NCI-H510A treated with DMSO at 0.1 percent for 48 hours (cell line): ENCODE results near the gene TTC23L.
A peak's percentile ranks its signal among the peaks of the same experiment; 100 is the strongest.
"Not testable (repeated sequence)": the region's sequence is repeated elsewhere in the genome, so short reads cannot be mapped to it uniquely, and the experiment has no call there.

Experiments used
- DNase-seq: peaks from one replicate; lab custom pipeline; 2025; lab: John Stamatoyannopoulos, UW

Gene TTC23L

GRCh38 chr5:34876275-34876674, 37.3 kb downstream of the TTC23L start:
- DNase-seq, result no peak

DNA sequence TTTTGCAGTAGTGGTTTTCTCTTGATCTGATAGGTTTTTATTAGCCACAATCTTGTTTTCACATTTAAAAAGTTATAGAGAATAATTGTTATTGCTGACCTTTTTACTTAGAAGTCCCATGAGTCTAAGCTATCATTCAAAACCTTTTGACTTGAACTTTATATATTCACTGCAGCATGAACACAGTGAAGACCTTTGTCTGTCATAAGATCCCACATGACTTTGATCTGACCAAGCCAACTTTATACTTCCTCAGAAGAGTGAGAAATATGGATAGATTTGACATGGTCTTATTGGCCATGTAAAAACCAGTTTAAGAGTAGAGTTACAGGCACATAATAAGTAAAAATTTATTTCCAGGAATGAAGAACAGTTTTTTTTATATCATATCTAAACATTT, 42.3 kb downstream of the TTC23L start:
- no peak for DNase-seq

GRCh38 chr5:34886392-34887119, 47.6 kb downstream of the TTC23L start:
- DNase-seq, result peak; percentile 28

DNA sequence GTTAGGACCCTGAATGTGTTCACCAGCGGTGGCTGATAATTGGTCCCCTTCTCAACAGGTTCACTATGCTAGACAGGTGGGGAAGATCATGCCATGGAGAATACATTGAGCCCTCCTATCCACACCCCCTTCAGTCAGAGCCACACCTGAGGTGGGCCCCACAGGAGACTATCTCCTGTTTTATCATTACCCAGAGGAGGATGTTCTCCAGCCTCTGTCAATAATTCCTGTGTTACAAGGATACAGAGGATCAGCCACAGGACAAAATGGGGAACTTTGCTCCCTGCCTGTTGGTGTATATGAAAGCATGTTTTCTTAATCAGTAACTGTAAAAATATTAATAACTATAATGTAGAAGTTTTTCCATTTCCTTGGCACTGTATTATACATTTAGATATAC, 50.4 kb downstream of the TTC23L start:
- no peak for DNase-seq

DNA sequence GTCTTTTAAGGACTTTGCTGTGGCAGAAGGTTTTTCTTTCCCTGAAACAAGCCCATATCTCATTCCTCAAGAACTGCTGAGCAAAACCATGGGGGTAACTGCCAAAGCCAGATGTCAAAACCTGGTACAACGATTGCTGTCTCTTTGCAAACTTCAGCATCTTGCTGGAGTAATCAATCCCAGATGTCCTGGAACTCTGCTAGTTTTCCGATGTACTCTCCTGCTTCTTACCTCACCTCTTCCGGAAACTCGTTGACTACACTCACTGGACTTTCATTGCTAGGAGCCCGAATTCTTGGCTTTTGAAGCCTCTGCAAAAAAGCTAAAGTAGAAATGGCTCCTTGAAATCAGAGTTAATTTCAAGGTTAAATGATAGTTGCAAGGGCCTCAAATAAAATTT, 53.0 kb downstream of the TTC23L start:
- DNase-seq, result no peak

DNA sequence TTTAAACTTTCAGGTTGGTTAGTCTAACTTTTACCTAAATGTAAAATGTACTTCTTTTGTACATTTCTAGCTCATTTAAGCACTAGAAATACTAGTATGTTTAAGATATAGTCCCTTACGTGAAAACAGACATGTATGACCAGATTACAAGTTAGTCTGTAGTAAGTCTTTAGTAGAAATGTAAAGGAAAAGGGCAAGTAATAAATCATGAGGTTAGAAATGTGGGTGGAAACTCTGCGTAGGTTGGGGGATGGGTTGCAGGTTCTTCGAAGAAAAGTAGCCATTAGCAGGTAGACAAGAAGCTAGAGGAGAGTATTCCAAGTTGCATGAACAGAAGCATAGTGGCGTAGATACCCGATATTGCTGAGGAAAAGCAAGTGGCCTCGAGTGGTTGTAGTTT, 53.5 kb downstream of the TTC23L start:
- DNase-seq, result no peak

DNA sequence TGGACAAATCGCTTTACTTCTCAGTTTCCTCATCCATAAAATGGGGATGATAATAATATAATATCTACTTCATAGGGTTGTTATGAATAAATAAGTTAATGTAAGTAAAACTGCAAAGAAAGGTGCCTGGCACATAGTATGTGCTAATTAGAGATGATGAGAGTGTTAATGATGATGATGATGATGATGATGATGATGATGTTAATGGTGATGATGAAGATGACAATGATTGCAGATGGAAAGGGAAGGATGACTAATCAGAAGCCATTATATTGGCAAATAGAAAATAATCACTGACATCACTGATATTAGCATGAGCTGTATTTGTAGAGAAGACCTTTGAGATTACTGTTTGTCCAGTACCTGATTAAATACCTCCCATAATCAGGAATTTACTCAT, 55.8 kb downstream of the TTC23L start:
- DNase-seq, result no peak

- no peak for DNase-seq
Observed at GRCh38 chr5:34895641-34896419, 56.9 kb downstream of the TTC23L start.

GRCh38 chr5:34897646-34898045, 58.7 kb downstream of the TTC23L start:
- no peak for DNase-seq

GRCh38 chr5:34898258-34898895, 59.4 kb downstream of the TTC23L start:
- peak; percentile 96 for DNase-seq

DNA sequence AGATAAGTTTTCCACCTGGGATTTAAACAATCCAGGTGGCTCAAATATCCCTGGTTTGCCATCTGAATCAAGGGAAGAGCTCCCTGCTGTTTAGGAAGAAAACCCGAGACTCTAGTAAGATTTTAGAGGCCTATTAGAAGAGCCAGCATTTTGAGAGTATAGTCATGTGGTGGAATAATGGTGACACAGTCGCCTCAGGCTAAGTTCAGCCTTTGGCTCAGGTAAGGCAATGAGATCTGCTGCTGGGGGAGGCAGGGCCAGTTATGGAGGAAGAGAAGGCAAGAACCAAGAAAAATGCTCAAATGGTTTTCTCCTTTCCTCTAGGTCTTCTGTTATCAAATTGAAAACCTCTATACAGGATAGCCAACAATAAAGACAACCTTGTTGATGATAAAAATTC, 60.1 kb downstream of the TTC23L start:
- no peak for DNase-seq

GRCh38 chr5:34900652-34901051, 61.7 kb downstream of the TTC23L start:
- DNase-seq, result peak; percentile 16

DNA sequence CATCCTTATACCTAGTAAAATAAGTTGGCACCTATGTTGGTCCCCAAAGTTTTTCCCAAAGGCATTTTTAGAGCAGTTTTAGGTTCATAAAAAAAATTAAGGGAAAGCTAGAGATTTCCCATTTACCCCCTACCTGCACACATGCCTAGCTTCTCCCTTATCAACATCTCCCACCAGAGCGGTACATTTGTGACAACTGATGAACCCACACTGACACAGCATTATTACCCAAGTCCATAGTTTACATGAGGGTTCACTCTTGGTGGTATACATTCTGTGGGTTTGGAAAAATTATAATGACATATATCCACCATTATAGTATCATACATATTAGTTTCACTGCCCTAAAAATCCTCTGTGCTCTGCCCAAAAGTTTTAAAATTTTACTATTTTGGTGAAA, 64.3 kb downstream of the TTC23L start:
- no peak for DNase-seq

DNA sequence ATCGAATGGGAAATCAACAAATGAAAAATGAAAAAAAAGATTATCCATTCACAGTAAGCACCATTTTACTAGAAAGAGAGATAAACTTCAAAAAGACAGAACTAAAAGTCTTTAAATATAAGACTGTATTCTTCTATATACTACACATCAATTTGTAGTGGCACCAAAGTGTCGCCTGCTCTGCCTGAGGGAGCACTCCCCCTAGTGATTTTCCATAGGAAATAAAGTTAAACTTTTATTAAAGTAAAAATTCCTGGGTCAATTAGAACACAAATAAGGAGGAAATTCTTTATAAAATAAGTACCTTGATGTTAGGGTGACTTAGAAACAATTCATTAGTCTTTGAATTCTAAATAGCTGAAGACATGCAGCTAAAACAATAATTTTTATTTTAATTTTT, 66.6 kb downstream of the TTC23L start:
- peak; percentile 20 for DNase-seq

DNA sequence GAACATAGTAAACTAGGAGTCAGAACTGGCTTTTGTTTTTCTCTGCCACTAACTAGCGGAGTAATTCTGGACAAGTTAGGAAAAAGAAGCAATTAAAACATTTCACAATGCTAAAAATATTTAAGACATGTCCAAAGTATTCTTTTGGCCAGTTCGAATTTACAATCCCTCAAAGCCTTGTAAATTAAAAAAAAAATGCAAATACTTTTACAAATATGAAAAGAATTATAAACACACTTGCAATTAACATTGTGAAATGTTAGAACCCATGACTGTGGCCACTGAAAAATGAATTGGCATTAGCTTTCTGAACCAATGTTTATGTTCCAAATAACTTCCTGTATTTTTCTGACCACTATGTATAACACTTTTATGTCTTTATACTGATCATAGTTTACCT, 74.1 kb downstream of the TTC23L start:
- no peak for DNase-seq

DNA sequence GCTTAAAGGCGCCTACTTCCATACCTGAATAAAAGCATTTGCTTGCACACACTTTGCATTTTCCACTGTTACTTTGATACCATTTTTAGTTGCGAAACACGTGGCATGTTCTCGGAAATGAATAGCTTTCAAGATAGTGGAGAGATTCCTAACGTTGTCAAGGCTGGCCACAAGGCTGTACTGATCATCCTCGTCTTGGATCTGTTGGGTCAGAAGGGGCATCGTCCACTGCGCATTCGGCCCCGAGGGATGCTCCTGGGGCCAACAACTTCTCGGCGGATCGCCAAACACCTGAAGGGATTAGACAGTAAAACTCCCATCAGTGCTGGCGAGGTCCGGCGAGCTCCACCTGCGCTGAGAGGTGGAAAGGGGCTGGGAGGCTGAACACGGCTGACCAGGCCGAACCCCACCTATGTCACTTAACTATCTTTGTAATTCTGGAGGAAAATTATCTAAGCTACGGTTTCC, 75.7 kb downstream of the TTC23L start:
- peak; percentile 58 for DNase-seq

- peak; percentile 98 for DNase-seq
Observed at GRCh38 chr5:34915139-34915855, 76.3 kb downstream of the TTC23L start, which contains the start of the genes BRIX1 and RAD1. Gene BRIX1 (plus strand): TSS chr5:34915711. CDS start chr5:34915739, 28 bp downstream. Gene RAD1 (minus strand): TSS chr5:34915504. CDS start chr5:34914892, 612 bp downstream.

GRCh38 chr5:34915856-34916192, 76.9 kb downstream of the TTC23L start:
- peak; percentile 45 for DNase-seq

GRCh38 chr5:34916518-34916917, 77.6 kb downstream of the TTC23L start:
- no peak for DNase-seq

DNA sequence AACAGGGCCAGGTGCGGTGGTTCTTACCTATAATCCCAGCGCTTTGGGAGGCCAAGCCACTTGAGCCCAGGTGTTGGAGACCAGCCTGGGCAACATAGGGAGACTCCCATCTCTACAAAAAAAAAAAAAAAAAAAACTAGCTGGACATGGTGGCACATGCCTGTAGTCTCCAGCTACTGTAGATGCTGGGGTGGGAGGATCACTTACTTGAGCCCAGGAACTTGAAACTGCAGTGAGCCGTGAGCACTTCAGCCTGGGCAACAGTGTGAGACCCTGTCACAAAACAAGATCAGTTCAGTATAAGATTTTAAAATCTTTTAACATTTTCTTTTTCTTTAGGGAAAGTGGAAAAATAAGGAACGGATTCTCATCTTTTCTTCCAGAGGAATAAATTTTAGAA, 79.1 kb downstream of the TTC23L start:
- peak; percentile 39 for DNase-seq

- DNase-seq, result no peak
Observed at GRCh38 chr5:34919077-34919476, 80.1 kb downstream of the TTC23L start.

DNA sequence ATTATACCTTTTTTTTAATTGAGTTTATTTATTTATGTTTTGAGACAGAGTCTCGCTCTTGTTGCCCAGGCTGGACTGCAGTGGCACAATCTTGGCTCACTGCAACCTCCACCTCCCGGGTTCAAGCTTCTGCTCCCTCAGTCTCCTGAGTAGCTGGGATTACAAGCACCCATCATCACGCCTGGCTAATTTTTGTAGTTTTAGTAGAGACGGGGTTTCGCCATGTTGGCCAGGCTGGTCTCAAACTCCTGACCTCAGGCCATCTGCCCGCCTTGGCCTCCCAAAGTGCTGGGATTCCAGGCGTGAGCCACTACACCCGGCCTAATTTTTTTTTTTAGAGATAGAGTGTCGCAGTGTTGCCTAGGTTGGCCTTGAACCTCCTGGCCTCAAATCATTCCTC, 84.3 kb downstream of the TTC23L start:
- not testable (repeated sequence) for DNase-seq
